CD4-positive, alpha-beta T cell treated with Interferon gamma for 1 hour (primary cell): ENCODE measurements around the gene HECTD4.

Experiments used
- DNase-seq: peaks from one replicate; pipeline ENCODE4 v3.0.0-alpha.2; 2020

HECTD4 gene

GRCh38 chr12:112170971-112171596 is 211.1 kb downstream of the HECTD4 start:
- no peak for DNase-seq

- DNase-seq = peak; percentile 13
These were observed 211.9 kb downstream of the HECTD4 start for GRCh38 chr12:112170376-112170775.

GRCh38 chr12:112169966-112170365 is 212.3 kb downstream of the HECTD4 start:
- DNase-seq = no peak

GRCh38 chr12:112169161-112169872 is 212.9 kb downstream of the HECTD4 start:
- no peak for DNase-seq

- no peak for DNase-seq
These were observed 213.7 kb downstream of the HECTD4 start for GRCh38 chr12:112168561-112168971.

- DNase-seq = no peak
These were observed 214.3 kb downstream of the HECTD4 start for GRCh38 chr12:112167718-112168525.

- no peak for DNase-seq
These were observed 215.2 kb downstream of the HECTD4 start for GRCh38 chr12:112167031-112167461.

GRCh38 chr12:112166051-112167015 is 215.9 kb downstream of the HECTD4 start:
- no peak for DNase-seq

- no peak for DNase-seq
These were observed 216.6 kb downstream of the HECTD4 start for GRCh38 chr12:112165624-112166023.

- no peak for DNase-seq
These were observed 218.1 kb downstream of the HECTD4 start for GRCh38 chr12:112164011-112164660.

- DNase-seq = no peak
These were observed 218.7 kb downstream of the HECTD4 start for GRCh38 chr12:112163471-112163991.

GRCh38 chr12:112163056-112163455 is 219.2 kb downstream of the HECTD4 start:
- DNase-seq = no peak

GRCh38 chr12:112162241-112162790 is 219.9 kb downstream of the HECTD4 start:
- DNase-seq = no peak

- DNase-seq = no peak
These were observed 220.5 kb downstream of the HECTD4 start for GRCh38 chr12:112161711-112162110.

GRCh38 chr12:112160611-112161010 is 221.6 kb downstream of the HECTD4 start:
- DNase-seq = no peak

- no peak for DNase-seq
These were observed 223.1 kb downstream of the HECTD4 start for GRCh38 chr12:112159146-112159541.

GRCh38 chr12:112158461-112159145 is 223.6 kb downstream of the HECTD4 start:
- peak; percentile 52 for DNase-seq

- DNase-seq = no peak
These were observed 228.4 kb downstream of the HECTD4 start for GRCh38 chr12:112153893-112154219.

GRCh38 chr12:112153181-112153892 is 228.9 kb downstream of the HECTD4 start:
- DNase-seq = no peak
